Measurements from ENCODE around the gene PROK2.

Gene PROK2

GRCh38 chr3:71780430-71780829 lies 4.5 kb downstream of the PROK2 start:
- no peak for TF ChIP-seq CTCF (IDR thresholded peaks at IDR 0.05; ENCODE audit: low read depth, low read length)
- DNase-seq (ENCODE audit: extremely low read depth, low read depth): no peak

DNA sequence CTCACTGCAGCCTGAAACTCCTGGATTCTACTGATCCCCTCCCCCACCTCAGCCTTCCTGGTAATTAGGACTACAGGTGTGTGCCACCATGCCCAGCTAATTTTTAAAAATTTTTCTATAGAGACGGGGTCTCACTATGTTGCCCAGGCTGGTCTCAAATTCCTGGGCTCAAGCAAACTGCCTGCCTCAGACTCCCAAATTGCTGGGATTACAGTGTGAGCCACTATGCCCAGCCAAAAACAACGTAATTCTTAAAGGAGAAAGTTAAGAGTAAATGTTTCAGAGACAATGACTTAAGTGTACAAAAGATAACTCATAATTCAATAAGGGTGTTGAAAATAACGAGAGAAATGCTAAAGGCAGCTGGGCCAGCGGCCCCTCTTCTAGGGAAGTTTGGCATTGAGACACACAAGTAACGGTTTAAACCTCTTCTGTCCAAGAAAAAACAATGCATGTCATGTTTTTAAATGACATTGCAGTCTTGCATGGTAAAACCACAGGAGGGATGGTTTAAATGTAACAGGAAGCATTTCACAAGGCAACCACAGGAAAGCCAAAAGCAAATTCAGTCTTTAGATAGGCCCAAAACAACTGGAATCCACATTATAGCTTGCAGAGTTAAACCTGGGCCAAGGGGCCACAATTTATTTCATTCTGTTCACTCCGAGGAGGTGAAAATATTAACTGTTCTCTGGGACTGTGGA lies 5.1 kb downstream of the PROK2 start:
- no peak for TF ChIP-seq CTCF (IDR thresholded peaks at IDR 0.05; ENCODE audit: low read depth, low read length)

GRCh38 chr3:71778353-71778752 lies 6.6 kb downstream of the PROK2 start:
- no peak for DNase-seq (ENCODE audit: extremely low read depth, low read depth)
- no peak for TF ChIP-seq CTCF (IDR thresholded peaks at IDR 0.05; ENCODE audit: low read depth, low read length)

More for the DNA sequence above, 5.1 kb downstream of the PROK2 start:
- DNase-seq (ENCODE audit: extremely low read depth, low read depth): no peak

- TF ChIP-seq CTCF (IDR thresholded peaks at IDR 0.05; ENCODE audit: low read depth, low read length): no peak
- DNase-seq (ENCODE audit: extremely low read depth, low read depth): no peak
Measured at GRCh38 chr3:71776538-71776937, 8.4 kb downstream of the PROK2 start.

DNA sequence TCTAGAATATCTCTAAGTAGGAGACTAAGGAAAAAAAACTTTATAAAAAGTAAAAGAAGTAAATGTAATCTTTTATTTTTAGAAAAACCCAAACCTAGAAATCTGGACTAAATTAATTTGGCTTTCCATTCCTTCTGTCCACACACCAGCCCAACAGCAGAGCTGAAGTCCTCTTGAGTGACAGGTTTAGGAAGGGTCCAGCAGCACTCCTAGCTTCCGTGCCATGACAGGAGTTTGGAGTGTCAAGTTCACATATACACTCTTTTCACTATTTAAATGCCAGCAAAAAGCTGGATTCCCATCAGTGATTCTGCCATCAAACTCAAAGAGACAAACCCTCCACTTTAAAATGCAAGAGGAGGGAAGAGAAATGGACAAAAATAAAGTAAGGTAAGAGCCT lies 13.1 kb downstream of the PROK2 start:
- no peak for TF ChIP-seq CTCF (IDR thresholded peaks at IDR 0.05; ENCODE audit: low read depth, low read length)
- DNase-seq (ENCODE audit: extremely low read depth, low read depth): no peak

DNA sequence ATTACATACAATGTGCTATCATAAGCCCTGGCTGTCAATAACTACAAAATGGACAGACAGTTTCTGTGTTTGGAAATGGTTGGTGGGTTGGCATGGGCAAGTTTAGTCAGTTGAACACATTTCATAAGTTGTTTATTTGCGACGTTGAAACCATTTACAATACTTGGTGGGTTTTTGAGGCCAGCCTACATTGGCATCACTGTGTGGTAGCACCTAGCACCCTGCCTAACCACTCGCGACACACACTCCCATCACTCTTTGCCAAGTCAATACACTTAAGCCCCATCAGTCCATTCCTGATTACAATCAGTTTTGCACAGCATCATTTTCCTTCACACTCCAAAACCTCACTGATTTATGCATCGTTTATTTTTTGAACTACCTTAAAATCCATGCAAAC lies 13.8 kb downstream of the PROK2 start:
- TF ChIP-seq CTCF (IDR thresholded peaks at IDR 0.05; ENCODE audit: low read depth, low read length): no peak
- DNase-seq (ENCODE audit: extremely low read depth, low read depth): no peak

GRCh38 chr3:71763426-71763825 lies 21.5 kb downstream of the PROK2 start:
- no peak for DNase-seq (ENCODE audit: extremely low read depth, low read depth)
- TF ChIP-seq CTCF (IDR thresholded peaks at IDR 0.05; ENCODE audit: low read depth, low read length): no peak
